ENCODE results near the gene C16orf96.

GRCh38 chr16:4610011-4611005 lies 54.2 kb downstream of the C16orf96 start:
- TF ChIP-seq CTCF (IDR thresholded peaks at IDR 0.05) (no peak), POLR2A (IDR thresholded peaks at IDR 0.05) (no peak)
